Measurements from ENCODE around the gene TNFRSF8.

TNFRSF8 gene

GRCh38 chr1:12057382-12057781 lies 5.7 kb upstream of the TNFRSF8 start:
- no peak for DNase-seq
- in situ Hi-C loops (cut with MboI; ENCODE audit: low pct_unique_long_range_greater_than_20kb, low sequenced_read_pairs), result no loop called here

DNA sequence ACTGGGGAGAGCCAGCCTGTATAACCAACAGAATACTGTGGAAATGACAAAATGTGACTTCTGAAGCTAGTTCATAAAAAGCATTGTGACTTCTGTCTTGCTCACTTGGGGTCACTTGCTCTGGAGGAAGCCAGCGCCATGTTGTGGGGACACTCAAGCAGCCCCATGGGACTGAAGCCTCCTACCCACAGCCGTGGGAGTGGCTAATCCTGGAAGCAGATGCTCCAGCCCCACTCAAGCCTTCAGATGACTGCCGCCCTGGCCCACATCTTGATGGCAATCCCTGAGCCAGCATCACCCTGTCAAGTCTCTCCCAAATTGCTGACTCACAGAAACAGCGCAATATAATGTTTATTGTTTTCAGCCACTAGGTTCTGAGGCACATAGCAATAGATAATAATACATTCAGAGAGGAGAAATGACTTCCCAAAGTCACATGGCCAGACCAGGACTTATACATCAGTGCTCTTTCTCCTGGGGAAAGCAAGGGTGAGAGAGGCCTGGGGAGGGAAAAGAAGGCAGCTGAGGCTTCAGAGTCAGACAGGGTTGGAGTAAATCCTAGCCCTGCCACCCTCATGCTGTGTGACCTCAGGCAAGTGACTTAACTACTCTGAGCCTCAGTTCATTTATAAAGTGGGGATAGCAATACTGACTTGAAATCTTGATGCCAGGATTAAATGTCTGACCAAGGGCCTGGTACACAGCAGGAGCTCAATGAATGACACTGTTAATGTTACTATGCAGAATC lies 5.0 kb upstream of the TNFRSF8 start:
- DNase-seq, result no peak
- in situ Hi-C loops (cut with MboI; ENCODE audit: low pct_unique_long_range_greater_than_20kb, low sequenced_read_pairs), result no loop called here

- DNase-seq, result no peak
- in situ Hi-C loops (cut with MboI; ENCODE audit: low pct_unique_long_range_greater_than_20kb, low sequenced_read_pairs), result no loop called here
Observed at GRCh38 chr1:12059226-12059625, 3.9 kb upstream of the TNFRSF8 start.

DNA sequence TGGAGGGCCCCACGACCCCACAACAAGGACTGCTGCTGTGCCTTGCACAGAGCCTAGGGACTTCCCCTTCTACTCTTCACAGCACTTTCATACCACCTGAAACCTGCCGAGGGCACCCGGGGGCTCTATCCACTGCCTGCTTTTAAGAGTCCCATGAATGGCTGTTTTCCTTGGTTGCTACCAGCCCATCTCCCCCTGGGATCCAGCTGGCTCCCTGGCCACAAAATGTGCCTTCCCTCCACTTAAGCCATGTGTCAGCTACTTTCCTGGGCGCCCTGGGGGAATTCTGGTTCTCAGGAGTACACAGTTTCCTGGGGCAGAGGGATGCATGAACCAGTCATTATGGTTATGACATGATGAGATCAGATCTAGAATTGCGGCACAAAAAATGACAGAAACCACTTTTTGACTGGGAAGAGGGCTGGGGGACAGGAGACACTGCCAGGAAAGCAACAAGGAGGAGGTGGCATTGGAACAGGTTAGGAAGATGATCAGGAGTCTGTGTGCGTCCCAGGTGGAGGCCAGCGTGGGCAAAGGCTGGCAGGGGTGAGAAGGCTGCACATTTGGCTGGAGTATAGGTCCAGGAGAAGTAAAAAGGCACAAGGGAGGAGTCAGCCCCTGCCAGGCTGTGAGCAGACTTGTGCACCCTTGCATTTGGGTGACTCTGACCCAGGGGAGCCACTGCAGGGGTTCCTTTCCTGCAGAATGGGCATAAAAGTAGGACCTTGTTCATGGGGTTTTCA lies 3.2 kb upstream of the TNFRSF8 start:
- in situ Hi-C loops (cut with MboI; ENCODE audit: low pct_unique_long_range_greater_than_20kb, low sequenced_read_pairs), result no loop called here
- no peak for DNase-seq

DNA sequence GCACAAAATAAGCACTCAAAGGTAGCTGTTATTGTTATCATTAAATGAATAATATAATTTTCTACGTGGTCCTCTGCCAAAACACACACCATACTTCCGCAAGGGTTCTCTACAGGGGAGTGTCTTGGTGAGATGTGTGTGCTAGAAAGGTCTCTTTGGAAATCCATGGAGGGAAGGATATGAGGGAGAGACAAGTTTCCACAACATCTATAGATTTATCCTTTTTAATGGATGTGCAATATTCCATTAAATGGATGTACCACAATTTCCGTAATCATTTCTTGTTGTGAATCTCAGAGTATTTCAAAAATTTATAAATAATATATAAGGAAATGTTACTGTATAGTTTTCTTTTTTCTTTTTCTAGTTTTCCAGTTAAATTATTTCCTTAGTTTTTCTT lies 2.6 kb upstream of the TNFRSF8 start:
- DNase-seq, result no peak
- in situ Hi-C loops (cut with MboI; ENCODE audit: low pct_unique_long_range_greater_than_20kb, low sequenced_read_pairs), result no loop called here

DNA sequence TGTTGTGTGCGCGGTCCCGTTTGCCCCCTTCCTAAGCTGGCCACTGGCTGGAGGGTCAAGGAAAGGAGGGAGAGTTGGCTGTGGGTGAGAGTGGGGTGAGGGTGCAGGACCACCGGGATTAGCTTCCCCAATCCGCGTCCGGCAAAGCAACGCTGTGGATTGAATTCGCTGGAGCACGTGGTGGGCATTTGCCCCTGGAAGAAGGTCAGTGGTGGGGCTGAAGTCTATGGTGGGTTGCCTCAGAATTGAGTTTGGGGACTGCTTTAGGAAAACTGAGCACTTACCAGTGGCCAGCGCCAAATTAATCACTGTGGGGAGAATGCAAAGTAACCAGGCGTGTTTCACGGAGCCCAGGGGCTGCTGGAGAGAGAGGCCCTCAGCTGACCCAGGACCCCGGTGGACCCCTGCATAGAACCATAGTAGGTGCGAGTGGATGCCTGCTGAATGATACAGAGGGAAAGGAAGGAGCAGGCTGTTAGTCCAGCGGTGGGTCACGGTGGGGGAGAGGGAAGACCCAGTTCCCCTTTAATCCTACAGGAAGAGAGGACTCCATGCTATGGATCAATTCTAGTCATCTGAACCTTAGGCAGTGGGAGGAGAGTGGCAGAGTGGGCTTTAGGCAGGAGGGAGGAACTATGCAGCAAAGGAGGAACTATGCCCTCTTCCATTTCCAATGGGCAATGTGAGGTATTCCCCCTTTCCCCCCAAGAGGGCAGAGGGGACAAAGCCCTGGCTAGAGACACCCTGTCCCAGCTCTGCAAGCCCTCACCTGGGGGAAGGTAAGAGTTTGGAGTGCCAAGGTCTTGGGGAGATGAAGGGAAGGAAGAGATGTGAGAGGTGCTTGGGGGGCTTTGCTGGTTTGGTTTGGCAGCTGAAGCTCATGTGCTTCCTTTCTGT lies 1.2 kb downstream of the TNFRSF8 start:
- in situ Hi-C loops (cut with MboI; ENCODE audit: low pct_unique_long_range_greater_than_20kb, low sequenced_read_pairs), result no loop called here
- no peak for DNase-seq

DNA sequence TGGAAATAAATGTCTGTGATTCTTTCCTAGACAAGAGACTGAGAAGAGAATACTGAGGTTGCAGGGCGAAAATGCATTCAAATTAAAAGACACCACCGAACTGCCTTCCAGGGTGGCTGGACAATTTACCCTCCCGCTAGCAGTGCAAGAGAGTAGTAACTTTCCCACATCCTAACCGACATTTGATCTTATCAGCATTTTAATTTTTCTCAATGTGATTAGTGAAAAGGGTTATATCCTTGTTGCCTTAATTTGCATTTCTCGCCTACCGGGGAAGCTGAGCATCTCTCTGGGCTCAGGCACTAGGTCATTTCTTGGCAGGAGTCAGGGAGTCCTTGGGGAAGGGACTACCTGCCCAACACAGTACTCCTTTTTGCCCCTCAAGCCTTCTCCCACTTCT lies 2.8 kb downstream of the TNFRSF8 start:
- in situ Hi-C loops (cut with MboI; ENCODE audit: low pct_unique_long_range_greater_than_20kb, low sequenced_read_pairs), result no loop called here

GRCh38 chr1:12067900-12068821 lies 5.1 kb downstream of the TNFRSF8 start:
- no peak for DNase-seq
- in situ Hi-C loops (cut with MboI; ENCODE audit: low pct_unique_long_range_greater_than_20kb, low sequenced_read_pairs), result no loop called here

More for the DNA sequence above, 2.8 kb downstream of the TNFRSF8 start:
- no peak for DNase-seq

- in situ Hi-C loops (cut with MboI; ENCODE audit: low pct_unique_long_range_greater_than_20kb, low sequenced_read_pairs), result no loop called here
- DNase-seq, result peak; percentile 62
Observed at GRCh38 chr1:12069623-12070244, 6.6 kb downstream of the TNFRSF8 start.

- in situ Hi-C loops (cut with MboI; ENCODE audit: low pct_unique_long_range_greater_than_20kb, low sequenced_read_pairs), result no loop called here
- DNase-seq, result no peak
Observed at GRCh38 chr1:12071892-12072291, 8.8 kb downstream of the TNFRSF8 start.

DNA sequence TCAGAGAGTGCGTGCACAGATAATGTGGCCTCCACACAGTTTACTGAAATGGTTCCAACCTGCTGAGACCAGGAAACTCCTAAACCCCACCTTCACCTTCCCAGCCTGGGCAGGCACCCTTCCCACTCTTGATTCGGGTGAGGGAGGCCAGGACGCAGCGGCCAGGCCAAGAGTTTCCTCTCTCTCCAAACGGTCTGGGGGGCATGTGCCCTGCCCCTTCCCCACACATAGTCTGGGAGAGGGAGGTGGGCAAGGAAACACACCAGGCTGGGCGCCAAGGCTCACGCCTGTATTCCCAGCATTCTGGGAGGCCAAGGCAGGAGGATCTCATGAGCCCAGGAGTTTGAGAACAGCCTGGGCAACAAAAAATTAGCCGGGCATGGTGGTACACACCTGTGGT lies 9.6 kb downstream of the TNFRSF8 start:
- in situ Hi-C loops (cut with MboI; ENCODE audit: low pct_unique_long_range_greater_than_20kb, low sequenced_read_pairs), result no loop called here
- DNase-seq, result no peak

DNA sequence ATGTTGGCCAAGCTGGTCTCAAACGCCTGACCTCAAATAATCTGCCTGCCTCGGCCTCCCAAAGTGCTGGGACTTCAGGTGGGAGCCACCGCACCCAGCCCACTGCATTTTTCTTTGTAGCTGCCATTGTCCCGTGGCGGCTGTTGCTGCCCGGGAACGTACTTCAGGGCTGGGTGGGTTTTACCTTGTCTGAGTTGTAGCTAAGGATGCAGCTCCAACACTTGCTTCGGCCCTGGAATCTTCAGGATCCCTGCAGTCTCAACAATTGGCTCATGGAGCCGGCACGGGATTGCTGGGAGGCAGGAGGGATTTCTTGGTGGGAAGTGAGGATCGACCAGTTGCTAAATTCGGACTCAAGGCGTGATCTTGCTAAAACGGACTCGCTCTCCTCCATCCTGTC lies 10.7 kb downstream of the TNFRSF8 start:
- in situ Hi-C loops (cut with MboI; ENCODE audit: low pct_unique_long_range_greater_than_20kb, low sequenced_read_pairs), result no loop called here
- no peak for DNase-seq

DNA sequence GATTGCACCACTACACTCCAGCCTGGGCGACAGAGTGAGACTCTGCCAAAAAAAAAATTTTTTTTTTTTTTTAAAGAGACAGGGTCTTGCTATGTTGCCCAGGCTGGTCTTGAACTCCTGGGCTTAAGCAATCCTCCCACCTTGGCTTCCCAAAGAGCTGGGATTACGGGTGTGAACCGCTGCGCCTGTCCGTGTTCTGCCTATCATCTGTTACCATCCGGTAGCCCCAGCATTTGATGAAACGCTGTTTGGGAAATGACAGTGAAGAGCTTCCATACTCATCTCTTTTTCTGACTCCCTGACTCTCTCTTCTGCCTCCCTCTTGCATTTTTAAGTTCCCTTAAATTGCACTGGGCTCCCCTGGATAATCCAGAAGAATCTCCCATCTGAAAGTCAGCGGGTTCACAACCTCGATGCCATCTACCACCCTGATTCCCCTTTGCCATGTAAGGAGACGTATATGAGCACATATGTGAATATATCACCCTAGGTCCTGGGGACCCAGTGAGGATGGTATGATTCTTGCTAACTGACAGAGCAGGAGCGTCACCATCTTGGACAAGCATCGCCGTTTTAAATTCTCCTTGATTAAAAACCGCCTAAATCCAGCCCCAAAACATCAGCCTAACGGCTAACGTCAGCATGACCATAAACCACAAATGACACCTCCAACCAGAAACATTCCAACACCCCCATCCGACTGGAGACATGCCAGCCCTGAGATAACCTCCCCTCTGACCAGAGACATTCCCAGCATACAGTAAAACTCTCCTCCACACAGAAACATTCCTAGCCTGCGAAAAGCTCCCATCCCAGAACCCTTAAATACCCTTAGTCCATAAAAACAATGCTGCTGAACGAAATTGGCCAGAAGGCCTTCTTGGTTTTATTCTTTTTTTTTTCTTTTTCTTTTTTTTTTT lies 12.4 kb downstream of the TNFRSF8 start:
- DNase-seq, result no peak

GRCh38 chr1:12076425-12077005 lies 13.4 kb downstream of the TNFRSF8 start:
- DNase-seq, result no peak
- in situ Hi-C loops (cut with MboI; ENCODE audit: low pct_unique_long_range_greater_than_20kb, low sequenced_read_pairs), result no loop called here

More for the DNA sequence above, 12.4 kb downstream of the TNFRSF8 start:
- in situ Hi-C loops (cut with MboI; ENCODE audit: low pct_unique_long_range_greater_than_20kb, low sequenced_read_pairs), result no loop called here

DNA sequence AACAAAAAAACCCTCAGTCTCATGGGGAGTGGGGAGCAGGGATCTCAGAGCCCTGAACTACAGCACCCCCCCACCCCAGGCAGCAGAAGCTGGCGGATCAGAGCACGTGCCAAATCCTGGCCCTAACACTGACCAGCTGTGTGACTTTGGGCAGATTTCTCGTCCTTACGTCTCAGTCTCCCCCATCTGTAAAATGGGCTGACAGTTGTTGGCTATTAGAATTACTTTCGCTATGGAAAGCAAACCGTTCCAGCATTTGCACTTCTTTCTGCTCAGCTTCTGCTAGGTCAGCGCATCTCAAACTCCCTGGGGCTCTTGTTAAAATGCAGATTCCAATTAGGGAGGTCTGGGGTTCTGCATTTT lies 15.5 kb downstream of the TNFRSF8 start:
- no peak for DNase-seq
- in situ Hi-C loops (cut with MboI; ENCODE audit: low pct_unique_long_range_greater_than_20kb, low sequenced_read_pairs), result no loop called here

GRCh38 chr1:12078938-12079861 lies 16.1 kb downstream of the TNFRSF8 start:
- in situ Hi-C loops (cut with MboI; ENCODE audit: low pct_unique_long_range_greater_than_20kb, low sequenced_read_pairs), result no loop called here
- peak; percentile 71 for DNase-seq

Data from KBM-7 (cell line).